ENCODE data around the gene MEF2C.

Gene MEF2C

DNA sequence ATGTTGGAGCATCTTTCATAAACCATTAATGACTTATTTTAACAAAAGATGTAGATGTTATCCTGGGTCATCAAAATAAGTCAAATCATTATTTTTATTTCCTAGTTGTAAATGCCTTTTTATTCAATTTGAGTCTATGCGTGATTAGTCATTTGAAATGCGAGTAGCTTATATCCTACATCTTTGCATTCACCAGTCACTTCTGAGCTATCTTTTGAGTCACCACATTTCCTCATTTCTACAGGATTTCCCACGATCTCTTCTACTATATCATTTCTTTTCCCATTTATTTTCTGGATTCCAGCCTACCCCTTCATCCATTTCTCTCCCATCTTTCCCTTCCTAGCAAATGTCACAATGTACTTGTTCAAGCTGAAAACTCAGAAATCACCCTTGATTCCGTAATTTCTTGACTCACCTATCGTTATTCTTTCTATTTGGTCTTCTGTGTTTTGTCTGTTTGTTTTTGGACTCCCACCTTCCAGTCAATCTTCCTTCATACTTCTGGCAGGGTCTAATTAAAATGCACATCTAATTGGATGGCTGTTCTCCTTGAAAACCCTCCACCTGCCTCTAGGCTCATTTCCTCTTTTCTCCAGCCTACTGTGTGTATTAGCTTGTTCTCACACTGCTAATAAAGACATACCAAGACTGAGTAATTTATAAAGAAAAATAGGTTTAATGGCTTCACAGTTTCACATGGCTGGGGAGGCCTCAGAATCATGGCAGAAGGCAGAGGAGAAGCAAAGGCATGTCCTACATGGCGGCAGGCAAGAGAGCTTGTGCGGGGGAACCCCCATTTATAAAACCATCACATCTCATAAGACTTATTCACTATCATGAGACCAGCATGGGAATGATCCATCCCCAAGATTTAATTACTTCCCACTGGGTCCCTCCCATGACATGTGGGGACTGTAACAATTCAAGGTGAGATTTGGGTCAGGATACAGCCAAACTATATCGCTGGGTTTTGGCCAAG, 112.4 kb downstream of the MEF2C start:
- Histone ChIP-seq H3K4me3 (IDR thresholded peaks at IDR 0.05; ENCODE audit: insufficient read depth, low read depth, low read length) (no peak overlapping the region), H2AFZ (ENCODE audit: low read depth) (no peak overlapping the region), H3K9ac (no peak overlapping the region), H3K79me2 (ENCODE audit: insufficient read depth, low read depth) (no peaks in the 10 kb centered on the region), H3K36me3 (ENCODE audit: insufficient read depth) (no peaks in the 10 kb centered on the region), H3K4me2 (no peak overlapping the region), H3K4me1 (ENCODE audit: low read depth, poor library complexity, severe bottlenecking) (no peaks in the 10 kb centered on the region), H3K27me3 (ENCODE audit: insufficient read depth, low read depth) (no peaks in the 10 kb centered on the region), H4K20me1 (ENCODE audit: insufficient read depth) (no peaks in the 10 kb centered on the region), H3K27ac (no peak overlapping the region)
- TF ChIP-seq, protein P1, sequence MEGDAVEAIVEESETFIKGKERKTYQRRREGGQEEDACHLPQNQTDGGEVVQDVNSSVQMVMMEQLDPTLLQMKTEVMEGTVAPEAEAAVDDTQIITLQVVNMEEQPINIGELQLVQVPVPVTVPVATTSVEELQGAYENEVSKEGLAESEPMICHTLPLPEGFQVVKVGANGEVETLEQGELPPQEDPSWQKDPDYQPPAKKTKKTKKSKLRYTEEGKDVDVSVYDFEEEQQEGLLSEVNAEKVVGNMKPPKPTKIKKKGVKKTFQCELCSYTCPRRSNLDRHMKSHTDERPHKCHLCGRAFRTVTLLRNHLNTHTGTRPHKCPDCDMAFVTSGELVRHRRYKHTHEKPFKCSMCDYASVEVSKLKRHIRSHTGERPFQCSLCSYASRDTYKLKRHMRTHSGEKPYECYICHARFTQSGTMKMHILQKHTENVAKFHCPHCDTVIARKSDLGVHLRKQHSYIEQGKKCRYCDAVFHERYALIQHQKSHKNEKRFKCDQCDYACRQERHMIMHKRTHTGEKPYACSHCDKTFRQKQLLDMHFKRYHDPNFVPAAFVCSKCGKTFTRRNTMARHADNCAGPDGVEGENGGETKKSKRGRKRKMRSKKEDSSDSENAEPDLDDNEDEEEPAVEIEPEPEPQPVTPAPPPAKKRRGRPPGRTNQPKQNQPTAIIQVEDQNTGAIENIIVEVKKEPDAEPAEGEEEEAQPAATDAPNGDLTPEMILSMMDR (conservative IDR thresholded peaks at IDR 0.05; ENCODE audit: low read depth, low read length), result no peak

DNA sequence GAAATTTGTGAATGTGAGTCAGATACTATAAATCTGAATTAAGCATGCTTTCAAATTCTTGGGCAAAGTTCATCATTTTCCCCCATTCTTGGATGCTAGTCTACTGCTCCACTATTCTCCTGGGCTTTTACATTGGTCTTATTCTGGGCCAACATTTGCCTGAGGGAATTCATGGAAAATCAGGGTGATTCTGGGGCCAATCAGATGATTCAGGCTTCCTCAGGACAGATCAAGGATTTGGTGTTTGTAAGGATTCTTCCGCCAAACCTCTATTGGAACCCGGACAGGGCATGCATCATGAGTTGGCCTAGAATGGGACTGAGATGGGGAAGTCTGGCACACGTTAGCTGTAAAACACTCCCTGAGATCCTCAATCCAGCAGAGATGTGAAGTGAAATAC, 113.8 kb downstream of the MEF2C start:
- H2AFZ ChIP-seq (ENCODE audit: low read depth), result no peak overlapping the region
- H3K4me1 ChIP-seq (ENCODE audit: low read depth, poor library complexity, severe bottlenecking), result no peaks in the 10 kb centered on the region

DNA sequence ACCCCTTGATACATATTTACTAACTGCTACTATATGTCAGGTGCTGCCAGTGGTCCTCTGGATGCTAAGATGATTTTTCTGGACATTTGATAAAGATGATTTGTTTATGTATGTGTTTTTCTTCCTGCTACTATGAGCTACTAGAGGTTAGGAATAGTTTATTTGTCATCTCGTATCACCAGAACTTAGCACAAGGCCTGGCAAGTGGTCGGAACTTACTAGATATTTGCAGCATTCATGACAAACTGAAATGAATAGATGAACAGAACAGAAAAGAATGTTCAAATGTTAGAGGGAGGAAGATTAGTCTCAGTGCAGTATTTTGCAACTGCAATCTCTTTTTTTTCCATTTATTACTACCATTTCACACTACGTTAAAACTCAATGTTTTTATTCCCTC, 114.6 kb downstream of the MEF2C start:
- no peak overlapping the region for H2AFZ ChIP-seq (ENCODE audit: low read depth)
- H3K4me2 ChIP-seq, result no peak overlapping the region
- H3K4me1 ChIP-seq (ENCODE audit: low read depth, poor library complexity, severe bottlenecking), result no peaks in the 10 kb centered on the region
- H3K27ac ChIP-seq, result no peak overlapping the region
- no peaks in the 10 kb centered on the region for H3K27me3 ChIP-seq (ENCODE audit: insufficient read depth, low read depth)
- H3K36me3 ChIP-seq (ENCODE audit: insufficient read depth), result no peaks in the 10 kb centered on the region
- no peaks in the 10 kb centered on the region for H4K20me1 ChIP-seq (ENCODE audit: insufficient read depth)
- no peaks in the 10 kb centered on the region for H3K79me2 ChIP-seq (ENCODE audit: insufficient read depth, low read depth)
- TF ChIP-seq, protein P1 (conservative IDR thresholded peaks at IDR 0.05; ENCODE audit: low read depth, low read length), result no peak
- no peak overlapping the region for H3K9ac ChIP-seq
- H3K4me3 ChIP-seq (IDR thresholded peaks at IDR 0.05; ENCODE audit: insufficient read depth, low read depth, low read length), result no peak overlapping the region

More for the DNA sequence above, 113.8 kb downstream of the MEF2C start:
- H3K79me2 ChIP-seq (ENCODE audit: insufficient read depth, low read depth), result no peaks in the 10 kb centered on the region
- H3K27me3 ChIP-seq (ENCODE audit: insufficient read depth, low read depth), result no peaks in the 10 kb centered on the region
- TF ChIP-seq, protein P1 (conservative IDR thresholded peaks at IDR 0.05; ENCODE audit: low read depth, low read length), result no peak
- no peak overlapping the region for H3K4me3 ChIP-seq (IDR thresholded peaks at IDR 0.05; ENCODE audit: insufficient read depth, low read depth, low read length)
- H3K27ac ChIP-seq, result no peak overlapping the region
- no peaks in the 10 kb centered on the region for H3K36me3 ChIP-seq (ENCODE audit: insufficient read depth)
- no peak overlapping the region for H3K4me2 ChIP-seq
- H3K9ac ChIP-seq, result no peak overlapping the region
- H4K20me1 ChIP-seq (ENCODE audit: insufficient read depth), result no peaks in the 10 kb centered on the region

DNA sequence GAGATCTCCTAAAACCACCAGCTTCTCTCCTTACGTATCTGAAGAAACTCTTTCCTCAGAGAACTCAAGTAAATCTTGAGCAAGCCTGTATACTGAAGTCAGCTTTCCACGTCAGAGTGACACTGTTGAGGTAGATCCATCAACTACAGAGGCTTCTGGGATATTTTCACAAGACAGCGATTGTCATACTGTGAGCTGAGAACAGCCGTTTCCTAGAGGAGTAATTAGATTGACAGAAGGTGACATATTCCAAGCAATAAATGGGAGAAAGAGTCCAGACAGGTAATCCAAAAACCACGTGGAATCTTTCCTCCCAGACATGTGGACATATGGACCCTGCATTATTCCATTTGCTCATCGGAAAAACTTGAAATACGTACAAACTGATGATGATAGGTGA, 117.2 kb downstream of the MEF2C start:
- Histone ChIP-seq H3K36me3 (ENCODE audit: insufficient read depth) (no peaks in the 10 kb centered on the region), H2AFZ (ENCODE audit: low read depth) (no peak overlapping the region), H3K9ac (no peak overlapping the region), H3K27ac (no peak overlapping the region), H3K4me3 (IDR thresholded peaks at IDR 0.05; ENCODE audit: insufficient read depth, low read depth, low read length) (no peak overlapping the region), H3K4me2 (no peak overlapping the region), H4K20me1 (ENCODE audit: insufficient read depth) (no peaks in the 10 kb centered on the region), H3K27me3 (ENCODE audit: insufficient read depth, low read depth) (no peaks in the 10 kb centered on the region), H3K4me1 (ENCODE audit: low read depth, poor library complexity, severe bottlenecking) (peaks cover 11% of the 10 kb centered on the region), H3K79me2 (ENCODE audit: insufficient read depth, low read depth) (no peaks in the 10 kb centered on the region)
- TF ChIP-seq, protein P1 (conservative IDR thresholded peaks at IDR 0.05; ENCODE audit: low read depth, low read length), result no peak

Data from KMS-11 (cell line).